Prostate gland (tissue), 2 donors: Measurements from ENCODE around the gene IGF1R. TPM values are rescaled to one million over a fixed set of nuclear protein-coding genes. Genes with fewer than 3 reads are reported as not detected.

Experiments used
- DNase-seq: peaks from one replicate; pipeline ENCODE4 v3.0.0-alpha.2; 2019; ENCODE audit warnings: low spot score
- H3K27ac ChIP-seq, 2 donors: fragments of 200-600 bp; sonication (generic); 2 replicates each; pipeline ENCODE4 v1.5.1; 2017 to 2019
- H3K27me3 ChIP-seq: fragments of 200-600 bp; sonication (generic); replicated peaks from 2 replicates; pipeline ENCODE4 v1.5.1; 2019; ENCODE audit not compliant: insufficient read depth
- H3K36me3 ChIP-seq, 2 donors: fragments of 200-600 bp; sonication (generic); 1 replicate in 1 of 2; 2 replicates in 1 of 2; pipeline versions ENCODE4 v1.5.1 to v1.8.1; 2017 to 2019
- H3K4me1 ChIP-seq: fragments of 200-600 bp; sonication (generic); replicated peaks from 2 replicates; pipeline ENCODE4 v1.5.1; 2019
- H3K4me3 ChIP-seq, 2 donors: fragments of 200-600 bp; sonication (generic); 2 replicates each; pipeline ENCODE4 v1.5.1; 2017 to 2019
- H3K9me3 ChIP-seq: fragments of 200-600 bp; sonication (generic); 2 replicates; pipeline ENCODE4 v1.5.1; 2017
- CTCF ChIP-seq, 4 experiments: fragments of 200-600 bp in 2 of 4; fragments of 450-650 bp in 2 of 4; sonication (generic) in 2 of 4; IDR thresholded peaks; 1 replicate in 3 of 4; 2 replicates in 1 of 4; pipeline ENCODE4 v1.5.1; 2016 to 2019; ENCODE audit warnings: antibody characterized with exemption in 4 of 4, mild to moderate bottlenecking in 2 of 4, moderate library complexity in 2 of 4
- POLR2A ChIP-seq: fragments of 450-650 bp; IDR thresholded peaks from one replicate; pipeline ENCODE4 v1.6.1; 2016; ENCODE audit warnings: antibody characterized with exemption, mild to moderate bottlenecking
- POLR2AphosphoS5 ChIP-seq: sonication (generic); formaldehyde crosslinking; IDR thresholded peaks from one replicate; pipeline ENCODE4 v1.6.1; 2017; ENCODE audit warnings: antibody characterized with exemption
- WGBS: methylation state at CpG from one replicate; pipeline ENCODE4 v1.1.5; 2018; 5-methylcytosine and 5-hydroxymethylcytosine counted together
- intact Hi-C: fragments of 100-400 bp; cut with DNase I; formaldehyde crosslinking; loops from one replicate; pipeline ENCODE4 v1.14.2; 2022
- total RNA-seq, 2 donors: library from RNA; depleted of rRNA; stranded (reverse); fragments of >200 nt; gene quantifications; one replicate each; pipeline ENCODE4 v1.1.0, GENCODE V29; 2016

Gene IGF1R
- total RNA-seq, 2 donors from 2014 or later: 190 to 216 TPM

- Histone ChIP-seq H3K4me1 (peaks cover 22% of the 10 kb centered on the region), H3K27ac (peak overlapping the region; percentile 80 to 84), H3K36me3 (peaks cover 5 to 9% of the 10 kb centered on the region in 2 donors), H3K4me3 (no peak overlapping the region), H3K9me3 (no peaks in the 10 kb centered on the region), H3K27me3 (no peaks in the 10 kb centered on the region)
- intact Hi-C loops: no loop called here
- TF ChIP-seq POLR2A: peak; percentile 19
- TF ChIP-seq CTCF (IDR thresholded peaks at IDR 0.05): no peak
- peak; percentile 90 for TF ChIP-seq POLR2AphosphoS5
- DNase-seq: peak; percentile 91
- 20% methylated on average over 6 of the region's 6 CpGs for WGBS
These were observed 304.1 kb downstream of the IGF1R start for GRCh38 chr15:98952381-98952803.

GRCh38 chr15:98953000-98953787 is 304.9 kb downstream of the IGF1R start:
- intact Hi-C loops: no loop called here
- DNase-seq: no peak
- Histone ChIP-seq H3K9me3 (no peaks in the 10 kb centered on the region), H3K36me3 (peaks cover 5 to 9% of the 10 kb centered on the region in 2 donors), H3K4me1 (peaks cover 22% of the 10 kb centered on the region), H3K27ac (peak overlapping the region; percentile 80 to 84), H3K4me3 (no peak overlapping the region), H3K27me3 (no peaks in the 10 kb centered on the region)
- 74% methylated on average over 19 of the region's 19 CpGs for WGBS
- TF ChIP-seq POLR2AphosphoS5 (no peak), CTCF (IDR thresholded peaks at IDR 0.05) (no peak), POLR2A (no peak)

GRCh38 chr15:98953968-98954367 is 305.6 kb downstream of the IGF1R start:
- H3K4me3 ChIP-seq: no peak overlapping the region
- no peaks in the 10 kb centered on the region for H3K27me3 ChIP-seq
- peaks cover 6 to 9% of the 10 kb centered on the region in 2 donors for H3K36me3 ChIP-seq
- peaks cover 22% of the 10 kb centered on the region for H3K4me1 ChIP-seq
- TF ChIP-seq POLR2A (no peak), CTCF (IDR thresholded peaks at IDR 0.05) (no peak), POLR2AphosphoS5 (no peak)
- no peak for DNase-seq
- intact Hi-C loops: no loop called here
- 79% methylated on average over 16 of the region's 16 CpGs for WGBS
- peak overlapping the region; percentile 80 to 84 for H3K27ac ChIP-seq
- no peaks in the 10 kb centered on the region for H3K9me3 ChIP-seq

GRCh38 chr15:98954411-98954810 is 306.1 kb downstream of the IGF1R start:
- 12% methylated on average over 5 of the region's 5 CpGs for WGBS

GRCh38 chr15:98955331-98955730 is 307.0 kb downstream of the IGF1R start:
- no peak for DNase-seq
- H3K36me3 ChIP-seq: peaks cover 0 to 6% of the 10 kb centered on the region in 2 donors
- 72% methylated on average over 8 of the region's 8 CpGs for WGBS
- TF ChIP-seq CTCF (IDR thresholded peaks at IDR 0.05) (no peak), POLR2AphosphoS5 (no peak), POLR2A (no peak)
- H3K9me3 ChIP-seq: no peaks in the 10 kb centered on the region
- intact Hi-C loops: no loop called here
- no peak overlapping the region for H3K4me3 ChIP-seq
- peaks cover 22% of the 10 kb centered on the region for H3K4me1 ChIP-seq
- H3K27me3 ChIP-seq: no peaks in the 10 kb centered on the region
- H3K27ac ChIP-seq: peak overlapping the region; percentile 80 to 84

More at GRCh38 chr15:98954411-98954810, 306.1 kb downstream of the IGF1R start:
- Histone ChIP-seq H3K4me1 (peaks cover 22% of the 10 kb centered on the region), H3K27me3 (no peaks in the 10 kb centered on the region), H3K36me3 (peaks cover 5 to 10% of the 10 kb centered on the region in 2 donors), H3K9me3 (no peaks in the 10 kb centered on the region), H3K27ac (peak overlapping the region; percentile 80 to 84), H3K4me3 (no peak overlapping the region)
- TF ChIP-seq POLR2A (no peak), POLR2AphosphoS5 (peak; percentile 82)
- intact Hi-C loops: no loop called here
- DNase-seq: peak; percentile 78
